CD4-positive, alpha-beta T cell (primary cell): ENCODE results near the gene EPB41L4A. TPM values are rescaled to one million over a fixed set of nuclear protein-coding genes. Genes with fewer than 3 reads are reported as not detected.

Experiments used
- ATAC-seq: fragments of 200-7000 bp; cut with Tn5 transposase; one replicate; pipeline ENCODE4 v1.10.0; 2022; ENCODE audit warnings: mild to moderate bottlenecking; ENCODE audit not compliant: poor library complexity
- CTCF ChIA-PET: fragments of 350-600 bp; sonication (Branson Sonifier 250); formaldehyde crosslinking; loops from one replicate; lab custom pipeline; 2021; ENCODE audit warnings: antibody characterized with exemption, inconsistent platforms; lab: Charles Lee
- POLR2A ChIA-PET: fragments of 350-600 bp; sonication (Branson Sonifier 250); formaldehyde crosslinking; loops from one replicate; lab custom pipeline; 2021; ENCODE audit warnings: antibody characterized with exemption, inconsistent platforms; lab: Charles Lee
- DNase-seq, 14 experiments: peaks; one replicate each; pipeline ENCODE4 v3.0.0-alpha.2; 2013 to 2020; ENCODE audit warnings: mixed read lengths in 2 of 14
- H3K27ac ChIP-seq, 2 donors: one replicate each; pipeline versions ENCODE4 v1.5.1 to v1.7.0; 2013; ENCODE audit warnings: low read length in 2 of 2, low read depth in 1 of 2, mild to moderate bottlenecking in 1 of 2
- H3K27me3 ChIP-seq, 2 experiments: 1 replicate in 1 of 2; 2 replicates in 1 of 2; pipeline versions ENCODE4 v1.6.1 to v1.7.0; 2013; ENCODE audit warnings: low read length in 2 of 2, control low read depth in 1 of 2, mild to moderate bottlenecking in 1 of 2, moderate library complexity in 1 of 2; ENCODE audit not compliant: insufficient read depth in 2 of 2, control insufficient read depth in 1 of 2
- H3K36me3 ChIP-seq: one replicate; pipeline ENCODE4 v1.6.1; 2013; ENCODE audit warnings: low read length, control low read depth; ENCODE audit not compliant: insufficient read depth
- H3K4me1 ChIP-seq: one replicate; pipeline ENCODE4 v1.6.1; 2013; ENCODE audit warnings: low read length, control low read depth; ENCODE audit not compliant: insufficient read depth
- H3K4me3 ChIP-seq: one replicate; pipeline ENCODE4 v1.5.1; 2013; ENCODE audit warnings: mild to moderate bottlenecking, low read length, moderate library complexity
- H3K9me3 ChIP-seq, 2 experiments: 1 replicate in 1 of 2; 2 replicates in 1 of 2; pipeline versions ENCODE4 v1.6.1 to v1.7.0; 2013; ENCODE audit warnings: low read length in 2 of 2, mild to moderate bottlenecking in 2 of 2, control low read depth in 1 of 2, moderate library complexity in 1 of 2; ENCODE audit not compliant: control insufficient read depth in 1 of 2, insufficient read depth in 1 of 2
- H3K27ac Mint-ChIP-seq: one replicate; pipeline ENCODE4 v1.8.0; 2020; ENCODE audit warnings: mixed read lengths
- H3K27me3 Mint-ChIP-seq: one replicate; pipeline ENCODE4 v1.8.0; 2021; ENCODE audit warnings: mixed read lengths
- H3K36me3 Mint-ChIP-seq: one replicate; pipeline ENCODE4 v1.8.0; 2021; ENCODE audit warnings: low read depth, mixed read lengths
- H3K4me1 Mint-ChIP-seq: one replicate; pipeline ENCODE4 v1.8.0; 2021; ENCODE audit warnings: low read depth, mixed read lengths
- H3K4me3 Mint-ChIP-seq: one replicate; pipeline ENCODE4 v1.8.0; 2020; ENCODE audit warnings: mild to moderate bottlenecking, mixed read lengths
- H3K9me3 Mint-ChIP-seq: one replicate; pipeline ENCODE4 v1.8.0; 2020; ENCODE audit warnings: mixed read lengths
- CTCF ChIP-seq: fragments of 200-600 bp; IDR thresholded peaks from one replicate; pipeline ENCODE4 v1.8.0; 2022; ENCODE audit warnings: antibody characterized with exemption, mild to moderate bottlenecking
- intact Hi-C, 2 experiments: fragments of 100-400 bp; cut with DNase I in 1 of 2; cut with micrococcal nuclease in 1 of 2; formaldehyde crosslinking; loops; one replicate each; pipeline versions ENCODE4 v1.15.1 to v1.9.0; 2023 to 2025; cut with DNase I, micrococcal nuclease
- total RNA-seq, 174 experiments: library from RNA in 2 of 174; stranded (reverse) in 2 of 174; gene quantifications; one replicate each; pipeline ENCODE4 v1.2.3 and lab custom pipeline; 2021 to 2026

Gene EPB41L4A
- total RNA-seq, 2 experiments from 2014 or later, result 0.08 TPM; not detected in 1

GRCh38 chr5:112289465-112289864 lies 129.6 kb downstream of the EPB41L4A start:
- no peak overlapping the region for H3K27ac ChIP-seq
- Mint-ChIP-seq H3K4me3 (no peak overlapping the region), H3K36me3 (no peaks in the 10 kb centered on the region), H3K9me3 (no peaks in the 10 kb centered on the region), H3K27me3 (peaks cover 5% of the 10 kb centered on the region), H3K4me1 (no peaks in the 10 kb centered on the region), H3K27ac (no peak overlapping the region)
- ATAC-seq, result no peak
- DNase-seq, result no peak
- H3K9me3 ChIP-seq, result no peaks in the 10 kb centered on the region
- POLR2A ChIA-PET, result no interaction called here
- no peaks in the 10 kb centered on the region for H3K36me3 ChIP-seq
- H3K27me3 ChIP-seq, result no peaks in the 10 kb centered on the region
- intact Hi-C loops, result no loop called here
- CTCF ChIA-PET, result no interaction called here
- H3K4me3 ChIP-seq, result no peak overlapping the region
- no peak for TF ChIP-seq CTCF
- no peaks in the 10 kb centered on the region for H3K4me1 ChIP-seq

DNA sequence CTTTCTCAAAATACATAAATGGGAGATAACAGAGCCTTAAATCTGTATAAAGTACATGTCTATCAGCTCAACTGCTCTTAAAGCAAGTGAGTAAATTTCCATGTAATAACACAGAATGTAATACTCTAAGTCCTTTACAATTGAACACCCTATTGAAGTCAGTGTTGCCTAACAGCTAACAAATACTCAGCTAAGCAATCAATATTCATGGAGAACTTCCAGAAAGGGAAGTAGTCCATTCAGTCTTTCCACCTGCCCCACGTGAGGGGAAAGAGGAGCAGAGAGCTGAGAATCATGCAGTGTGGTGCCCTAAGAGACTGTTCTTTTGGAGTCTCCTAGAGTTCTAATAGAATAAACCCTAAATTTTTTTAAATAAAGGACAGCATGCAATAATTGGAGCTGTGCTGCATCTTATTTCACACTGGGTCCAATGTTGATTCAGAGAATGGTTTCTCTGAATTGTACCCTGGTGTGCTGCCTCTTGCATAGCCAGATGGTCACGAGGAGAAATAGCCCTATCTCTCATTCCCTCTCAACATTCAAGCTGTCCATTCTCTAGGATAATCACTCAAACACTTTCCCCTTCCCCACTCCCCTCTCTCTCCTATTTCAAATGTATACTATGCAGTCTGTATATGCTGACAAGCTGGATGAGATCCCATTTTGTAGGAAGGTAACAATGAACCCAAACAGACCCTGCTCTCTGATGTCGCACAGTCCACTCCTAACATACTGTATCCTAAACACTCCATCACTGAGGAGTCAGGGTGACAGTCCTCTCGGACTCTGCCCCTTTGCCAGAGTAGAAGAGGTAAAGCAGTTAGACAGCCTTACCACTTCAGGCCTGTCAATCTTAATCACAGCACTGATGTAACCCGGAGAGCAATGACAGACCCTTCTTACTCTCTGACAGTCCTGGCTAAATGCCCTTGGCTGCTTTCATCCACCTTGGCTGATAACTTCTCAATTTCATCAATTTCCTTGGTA lies 134.8 kb downstream of the EPB41L4A start:
- Histone ChIP-seq H3K4me1 (no peaks in the 10 kb centered on the region), H3K27ac (no peak overlapping the region), H3K9me3 (no peaks in the 10 kb centered on the region), H3K36me3 (no peaks in the 10 kb centered on the region), H3K4me3 (no peak overlapping the region), H3K27me3 (no peaks in the 10 kb centered on the region)
- H3K4me3 Mint-ChIP-seq, result no peak overlapping the region
- intact Hi-C loops, result no loop called here
- no peak overlapping the region for H3K27ac Mint-ChIP-seq
- ChIA-PET CTCF (no interaction called here), POLR2A (no interaction called here)
- H3K36me3 Mint-ChIP-seq, result no peaks in the 10 kb centered on the region
- H3K27me3 Mint-ChIP-seq, result peaks cover 5% of the 10 kb centered on the region
- no peaks in the 10 kb centered on the region for H3K9me3 Mint-ChIP-seq
- DNase-seq (no peak), ATAC-seq (no peak)
- H3K4me1 Mint-ChIP-seq, result no peaks in the 10 kb centered on the region
- no peak for TF ChIP-seq CTCF

GRCh38 chr5:112283034-112283582 lies 136.0 kb downstream of the EPB41L4A start:
- H3K36me3 Mint-ChIP-seq, result no peaks in the 10 kb centered on the region
- no peaks in the 10 kb centered on the region for H3K9me3 ChIP-seq
- no peak overlapping the region for H3K27ac Mint-ChIP-seq
- CTCF ChIA-PET, result no interaction called here
- DNase-seq, result no peak
- no peak for ATAC-seq
- H3K27me3 ChIP-seq, result no peaks in the 10 kb centered on the region
- H3K9me3 Mint-ChIP-seq, result no peaks in the 10 kb centered on the region
- no peaks in the 10 kb centered on the region for H3K4me1 ChIP-seq
- no peak overlapping the region for H3K4me3 Mint-ChIP-seq
- no peak overlapping the region for H3K4me3 ChIP-seq
- no peaks in the 10 kb centered on the region for H3K36me3 ChIP-seq
- peaks cover 5% of the 10 kb centered on the region for H3K27me3 Mint-ChIP-seq
- no peak overlapping the region for H3K27ac ChIP-seq
- H3K4me1 Mint-ChIP-seq, result no peaks in the 10 kb centered on the region
- TF ChIP-seq CTCF, result no peak
- POLR2A ChIA-PET, result no interaction called here
- intact Hi-C loops, result no loop called here
